DMS114 treated with DMSO at 0.1 percent for 48 hours (cell line): Measurements from ENCODE around the gene LRRFIP1.

Experiments
- DNase-seq: peaks from one replicate; lab custom pipeline; 2025; ENCODE audit not compliant: unreplicated experiment; lab: John Stamatoyannopoulos, UW

Gene LRRFIP1

DNA sequence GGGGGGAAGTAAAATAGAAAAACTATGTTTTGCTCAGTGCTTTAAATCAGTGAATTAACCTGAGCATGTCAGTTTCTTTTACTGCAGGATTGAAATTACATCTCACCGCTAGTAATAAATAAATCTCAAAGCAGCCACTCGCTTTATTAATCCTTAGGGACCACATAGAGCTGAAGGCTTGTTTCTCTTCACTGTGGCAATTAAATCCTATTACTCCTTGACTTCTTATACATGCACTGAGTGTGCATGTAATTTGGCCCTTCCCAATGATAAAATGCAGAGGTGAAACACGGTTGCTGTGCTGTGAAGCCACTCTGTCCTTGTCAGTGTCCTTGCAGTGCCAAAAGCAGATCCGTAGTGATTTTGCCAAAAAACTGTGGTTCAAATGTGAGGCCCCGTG lies 94.1 kb downstream of the LRRFIP1 start:
- no peak for DNase-seq

DNA sequence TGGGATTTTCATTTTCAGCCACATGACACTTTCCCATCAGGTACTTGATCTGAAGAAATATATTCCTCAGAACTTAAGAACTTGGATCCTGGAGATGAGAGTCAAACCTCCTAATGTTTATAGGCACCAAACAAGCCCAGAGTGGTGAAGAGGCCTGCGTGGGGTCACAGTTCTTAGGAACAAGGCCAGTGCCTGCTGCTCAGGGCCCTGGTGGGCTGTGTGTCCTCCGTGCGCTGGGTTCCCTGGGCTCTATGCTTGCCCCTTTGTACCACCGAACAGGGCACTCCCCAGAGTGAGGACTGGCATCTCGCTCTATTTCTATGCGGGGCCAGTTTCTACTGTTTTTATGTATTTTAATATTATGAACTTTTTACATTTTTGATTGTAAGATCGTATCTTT lies 95.2 kb downstream of the LRRFIP1 start:
- no peak for DNase-seq

DNA sequence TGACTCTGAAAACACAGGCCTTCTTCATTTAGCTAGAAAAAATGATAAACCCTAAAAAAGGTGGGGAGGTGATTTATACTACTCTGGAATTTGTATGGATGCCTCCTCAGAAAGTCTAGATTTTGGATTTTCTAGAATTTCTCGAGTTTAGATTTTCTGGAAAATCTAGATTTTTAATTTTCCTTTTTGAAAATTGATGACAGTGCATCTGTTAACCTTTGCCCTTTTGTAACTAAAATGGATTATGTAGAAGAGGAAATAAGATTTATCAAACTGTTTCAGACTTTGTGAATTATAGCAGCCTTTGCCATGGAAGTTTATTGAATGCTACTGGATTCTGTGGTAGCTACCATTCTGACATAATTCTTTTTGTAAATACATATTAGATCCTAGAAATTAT lies 95.6 kb downstream of the LRRFIP1 start:
- no peak for DNase-seq

DNA sequence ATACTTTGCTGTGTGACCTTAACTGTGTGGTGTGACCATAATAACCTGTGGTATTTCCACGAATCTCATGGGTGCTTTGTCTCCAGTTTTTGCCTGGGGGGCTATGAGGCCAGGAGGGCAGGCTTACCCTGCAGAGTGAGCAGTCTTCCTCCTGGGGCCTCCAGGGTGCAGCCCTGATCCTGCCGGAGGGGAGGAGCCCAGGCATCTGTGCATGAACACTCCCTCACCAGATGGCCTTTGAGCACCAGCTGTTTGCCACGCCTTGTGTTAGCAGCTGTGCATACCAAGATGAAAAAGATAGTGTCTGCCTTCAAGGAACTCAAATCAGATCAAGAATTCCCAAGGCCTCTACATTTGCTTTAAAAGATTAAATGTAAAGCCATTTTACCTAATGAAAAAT lies 96.2 kb downstream of the LRRFIP1 start:
- DNase-seq: no peak

DNA sequence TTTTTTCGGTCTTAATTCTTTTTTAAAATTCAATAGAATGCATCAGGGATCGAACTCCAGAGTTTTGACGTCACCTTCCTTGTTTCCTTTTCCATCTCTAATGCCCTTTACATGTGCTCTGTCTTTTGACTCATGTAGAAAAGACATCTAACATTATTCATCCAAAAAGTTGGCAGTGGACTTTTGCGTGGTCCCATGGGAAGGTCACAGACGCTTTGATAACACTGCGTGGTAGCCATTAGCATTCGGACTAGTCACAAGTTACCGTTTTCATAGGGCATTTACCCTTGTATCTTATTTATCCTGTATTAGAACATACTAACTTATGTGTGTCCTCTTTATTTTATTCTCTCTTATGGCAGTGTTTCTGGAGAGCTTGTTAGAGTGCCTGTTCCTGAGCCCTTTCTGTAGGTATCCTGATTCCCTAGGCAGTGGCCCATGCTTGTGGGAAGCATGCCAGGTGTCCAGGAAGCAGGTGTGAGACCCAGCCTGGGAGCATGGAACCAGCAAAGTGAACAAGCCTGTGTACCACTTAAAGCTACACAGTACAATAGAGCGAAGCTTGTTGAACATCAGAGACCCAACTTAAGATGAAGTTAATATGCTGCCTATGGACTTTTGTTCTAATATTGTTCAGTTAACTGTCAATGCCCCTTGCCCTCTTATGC lies 97.6 kb downstream of the LRRFIP1 start:
- DNase-seq: no peak

DNA sequence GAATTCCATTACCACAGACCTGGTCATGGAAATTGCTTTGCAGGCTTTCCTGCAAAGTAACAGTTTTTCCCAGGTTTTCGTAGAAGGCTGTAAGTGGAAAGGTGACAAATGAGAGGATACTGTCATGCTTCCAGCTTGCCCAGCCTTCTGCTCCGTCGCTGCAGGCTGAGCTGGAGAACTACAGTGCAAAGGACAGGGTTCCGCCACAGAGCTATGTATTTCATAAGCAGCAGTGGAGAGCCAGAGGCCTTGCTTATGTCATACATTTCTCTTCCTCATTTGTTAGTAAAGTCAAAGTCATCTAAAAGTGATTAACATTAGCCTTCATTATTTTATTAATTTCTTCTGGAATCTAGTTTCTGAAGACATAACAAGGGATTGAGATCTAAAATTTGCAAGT lies 98.3 kb downstream of the LRRFIP1 start:
- DNase-seq: no peak

DNA sequence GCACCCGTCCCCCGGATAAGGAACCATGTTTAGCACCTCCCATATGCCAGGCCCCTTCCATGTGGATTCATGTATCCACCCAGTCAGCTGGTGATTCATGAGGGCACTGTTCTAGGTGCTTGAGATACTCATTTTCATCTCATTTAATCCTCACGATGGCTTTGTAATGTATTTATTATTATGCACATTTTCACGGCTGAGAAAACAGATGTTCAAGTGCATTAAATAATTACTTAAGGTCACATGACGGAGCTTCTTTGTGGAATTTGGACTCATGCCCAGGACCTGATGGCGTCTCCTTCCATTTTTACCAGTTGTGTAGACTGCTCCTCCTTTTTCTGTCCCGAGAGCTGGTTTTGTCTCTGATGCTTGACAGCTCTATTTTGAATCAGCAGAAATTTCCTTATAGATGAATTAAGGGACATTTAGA lies 99.0 kb downstream of the LRRFIP1 start:
- DNase-seq: no peak

DNA sequence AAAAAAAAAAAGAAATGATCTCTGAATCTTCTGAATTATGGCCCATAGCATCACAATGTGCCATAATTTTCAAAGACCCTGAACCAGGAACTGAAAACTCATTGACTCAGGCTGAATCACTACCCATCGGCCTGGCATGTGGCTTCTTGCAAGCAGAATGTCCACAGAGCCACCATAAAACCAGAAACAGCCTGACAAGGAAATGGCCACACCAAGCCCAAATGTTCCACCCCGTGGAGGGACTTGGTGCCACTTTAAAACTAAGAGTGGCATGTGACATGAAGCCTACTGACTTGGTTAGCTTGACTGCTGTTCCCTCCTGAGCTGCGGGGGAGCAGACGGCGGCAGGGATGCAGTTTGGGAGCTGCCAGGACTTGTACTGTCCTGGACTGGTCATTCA lies 100.0 kb downstream of the LRRFIP1 start:
- no peak for DNase-seq

DNA sequence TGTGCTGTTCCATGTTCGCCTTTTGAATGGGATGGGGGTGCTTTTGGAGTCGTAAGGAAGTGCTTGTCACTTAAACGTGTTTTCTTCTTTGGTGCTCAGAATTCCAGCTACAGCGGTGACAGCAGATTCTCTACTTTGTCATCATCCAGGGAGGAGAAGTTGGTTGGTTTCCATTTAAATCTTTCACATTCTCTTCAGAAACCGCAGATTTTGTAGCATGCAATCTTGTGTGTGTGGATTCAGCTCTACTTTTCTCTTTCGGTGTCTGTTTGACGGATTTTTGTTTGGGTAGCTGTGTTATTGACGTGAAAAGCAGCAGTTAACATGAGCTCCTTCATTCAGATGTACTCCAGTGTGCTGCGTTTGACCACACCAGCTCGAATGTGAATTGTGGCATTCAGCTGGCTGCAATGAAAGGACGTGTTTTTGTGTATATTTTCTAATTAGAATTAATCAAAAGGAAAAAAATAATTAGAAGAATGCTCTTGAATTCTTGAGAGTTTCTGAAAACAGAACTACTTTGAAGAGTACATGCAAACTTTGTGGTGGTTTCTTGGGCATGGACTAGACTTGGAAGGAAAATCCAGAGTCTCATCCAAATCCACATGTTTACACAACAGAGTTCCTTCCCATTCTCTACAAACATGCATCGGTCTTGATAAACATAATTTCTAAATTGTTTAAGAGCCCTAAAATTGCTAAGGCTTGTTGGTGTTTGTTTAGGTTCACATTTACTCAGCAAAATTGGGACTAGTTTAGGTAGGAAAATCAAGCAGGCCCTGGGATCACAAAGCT lies 102.5 kb downstream of the LRRFIP1 start:
- no peak for DNase-seq

DNA sequence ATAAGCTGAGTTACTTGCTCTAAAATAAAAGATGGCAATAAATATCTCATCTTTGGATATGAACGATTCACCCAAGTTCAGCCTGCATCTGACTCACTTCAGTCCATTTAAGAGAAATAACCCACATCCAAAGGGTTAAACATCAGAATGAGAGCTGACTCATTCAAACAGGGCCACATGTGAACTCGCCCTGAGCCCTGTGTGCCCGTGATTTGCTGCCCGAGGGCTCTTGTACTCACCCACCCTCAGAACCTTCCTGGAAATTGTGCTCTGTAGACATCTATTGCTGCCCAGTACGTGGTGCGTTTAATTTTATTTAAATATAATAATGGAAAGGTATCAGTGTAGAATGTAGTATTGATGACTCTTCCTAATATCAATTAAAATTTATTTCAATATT lies 104.3 kb downstream of the LRRFIP1 start:
- DNase-seq: no peak

DNA sequence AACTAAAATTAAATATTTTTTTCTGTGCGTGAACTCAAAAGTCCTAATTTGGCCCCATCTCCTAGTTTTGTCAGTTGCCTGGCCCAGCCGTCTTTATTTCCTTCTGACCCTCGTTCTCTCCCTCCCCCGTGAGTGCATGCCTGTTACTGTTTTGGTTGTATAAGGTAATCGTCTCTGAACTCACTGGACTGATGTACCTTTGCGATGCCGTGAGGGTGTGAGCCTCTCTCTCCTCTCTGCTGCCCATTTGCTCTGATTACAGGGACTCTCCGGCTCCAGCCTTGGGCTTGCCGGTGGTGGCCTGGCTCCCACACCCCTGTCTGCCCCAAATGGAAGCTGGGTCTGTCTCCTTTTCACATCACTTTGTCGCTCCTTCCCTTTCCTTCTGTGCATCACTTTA lies 104.7 kb downstream of the LRRFIP1 start:
- DNase-seq: no peak

DNA sequence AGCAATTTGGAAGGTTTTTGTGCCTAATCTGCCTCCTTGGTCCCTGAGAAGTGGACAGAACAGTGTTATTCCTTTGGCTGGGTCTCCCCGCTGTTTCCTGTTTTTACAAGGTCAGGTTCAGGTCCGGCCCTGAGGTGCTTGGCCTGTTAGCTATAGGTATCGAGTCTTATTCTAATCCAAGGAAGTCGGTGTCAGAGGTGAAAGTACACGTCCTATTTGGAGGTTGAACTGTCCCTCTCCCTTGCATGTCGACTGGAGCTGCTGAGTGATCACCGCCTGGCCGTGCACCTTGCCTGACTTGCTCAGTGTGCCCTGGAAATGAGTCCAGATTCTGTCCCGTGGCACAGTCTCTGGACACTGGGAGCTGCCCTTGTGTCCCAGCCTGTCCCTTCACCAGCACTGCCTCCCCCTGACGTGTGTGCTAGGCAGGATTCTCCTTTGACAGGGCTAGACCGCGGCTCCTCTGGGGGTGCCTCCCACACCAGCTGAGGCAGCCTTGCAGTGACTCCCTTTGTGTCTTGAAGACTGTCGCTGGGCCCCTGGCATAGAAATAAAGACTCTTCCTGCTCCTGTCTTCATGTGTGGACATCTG lies 105.5 kb downstream of the LRRFIP1 start:
- no peak for DNase-seq

DNA sequence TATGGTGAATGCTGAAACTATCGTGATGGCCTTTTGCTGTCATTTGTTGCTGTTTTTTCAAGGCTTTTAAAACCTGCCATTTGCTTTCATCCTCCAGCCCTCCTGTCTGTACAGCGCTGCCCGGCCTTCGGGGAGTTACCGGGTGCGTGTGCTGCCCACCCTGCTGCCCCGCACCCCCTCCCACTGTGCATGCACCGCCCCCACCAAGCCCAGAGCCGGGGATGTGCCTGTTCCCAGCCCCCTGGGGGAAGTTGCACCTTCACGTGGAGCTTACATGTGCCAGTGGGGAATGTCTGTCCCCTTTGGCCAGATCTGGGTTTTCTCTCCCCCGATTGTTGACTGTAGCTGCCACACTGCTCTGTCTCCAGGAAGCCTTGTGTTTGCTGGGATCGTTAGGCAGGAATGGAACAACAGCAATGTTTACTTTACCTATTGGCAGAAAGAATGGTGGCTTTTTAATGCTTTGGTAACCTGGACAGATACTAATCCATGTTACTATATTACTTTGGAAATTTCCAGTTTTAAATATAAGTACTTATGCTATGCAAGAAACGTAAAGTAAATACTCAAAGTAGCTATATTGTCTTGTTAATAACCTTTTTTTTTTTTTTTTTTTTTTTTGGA lies 106.4 kb downstream of the LRRFIP1 start:
- DNase-seq: no peak

DNA sequence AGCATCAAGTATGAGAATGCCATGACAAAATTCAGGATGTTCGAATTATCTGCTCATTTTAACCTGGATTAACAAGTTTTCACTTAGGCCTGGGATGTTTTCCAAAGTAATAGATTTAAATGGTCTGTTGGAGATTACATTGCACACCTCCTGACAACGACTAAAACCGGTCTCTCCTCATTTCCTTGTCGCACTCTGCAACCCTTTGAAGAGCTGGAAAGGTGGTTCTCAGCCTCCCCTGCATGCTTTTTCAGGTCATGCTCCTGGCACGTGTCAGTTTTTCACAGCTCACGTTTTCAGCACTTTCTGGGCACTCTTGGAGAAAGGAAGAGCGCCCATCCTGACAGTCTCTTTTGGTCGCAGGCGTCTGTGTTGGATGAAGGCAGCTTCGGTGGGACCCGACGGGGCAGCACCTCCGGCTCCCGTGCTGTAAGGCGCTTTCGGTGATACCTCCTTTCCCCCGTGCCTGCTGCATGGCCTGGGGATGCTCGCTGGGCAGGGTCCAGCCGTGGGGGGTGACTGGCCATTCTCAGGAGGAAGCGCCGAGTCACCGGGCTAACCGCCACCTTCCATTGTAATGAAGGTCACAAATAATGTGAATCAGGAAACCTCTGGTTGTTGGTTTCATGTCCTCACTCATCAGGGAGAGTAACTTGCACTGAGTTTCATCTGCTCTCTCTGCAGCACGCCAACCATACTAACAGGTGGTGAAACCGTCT lies 107.7 kb downstream of the LRRFIP1 start:
- DNase-seq: no peak

DNA sequence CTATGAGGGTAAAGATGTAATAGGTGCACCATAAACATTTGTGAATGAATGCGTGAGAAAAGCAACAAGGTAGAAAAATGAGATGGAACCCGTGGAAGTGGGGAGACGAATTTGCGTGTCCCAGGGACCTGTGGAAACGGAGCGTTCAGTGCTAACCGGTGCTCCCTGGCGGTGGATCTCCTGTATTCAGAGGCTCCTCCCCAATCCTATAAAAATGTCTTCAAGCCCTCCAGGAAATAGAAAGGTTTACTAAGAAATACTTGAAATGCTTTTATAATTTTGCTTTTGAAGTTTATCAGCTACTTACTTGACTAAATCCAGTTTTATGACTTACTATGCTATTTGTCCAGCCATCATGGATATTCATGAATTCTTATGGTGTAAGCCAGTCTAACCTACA lies 108.4 kb downstream of the LRRFIP1 start:
- DNase-seq: no peak

DNA sequence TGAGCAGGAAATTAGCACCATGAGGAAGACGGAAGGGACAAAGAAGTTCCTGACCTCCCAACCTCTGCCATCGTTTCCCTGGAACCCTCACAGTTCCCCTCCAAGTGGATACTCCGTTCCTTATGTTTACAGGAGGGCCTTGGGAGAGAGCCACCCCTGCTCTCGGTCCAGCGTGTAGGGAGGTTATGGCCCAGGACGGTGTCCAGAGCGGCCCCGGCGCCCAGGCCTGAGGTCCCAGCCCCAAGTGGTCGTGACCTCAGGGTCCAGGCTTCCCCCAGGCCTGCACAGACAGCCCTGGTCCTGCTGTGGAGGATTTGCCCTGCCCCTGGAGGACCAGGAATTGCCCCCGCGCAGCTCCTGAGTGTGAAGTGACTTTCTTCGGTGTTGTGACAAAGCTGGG lies 109.4 kb downstream of the LRRFIP1 start:
- DNase-seq: no peak

DNA sequence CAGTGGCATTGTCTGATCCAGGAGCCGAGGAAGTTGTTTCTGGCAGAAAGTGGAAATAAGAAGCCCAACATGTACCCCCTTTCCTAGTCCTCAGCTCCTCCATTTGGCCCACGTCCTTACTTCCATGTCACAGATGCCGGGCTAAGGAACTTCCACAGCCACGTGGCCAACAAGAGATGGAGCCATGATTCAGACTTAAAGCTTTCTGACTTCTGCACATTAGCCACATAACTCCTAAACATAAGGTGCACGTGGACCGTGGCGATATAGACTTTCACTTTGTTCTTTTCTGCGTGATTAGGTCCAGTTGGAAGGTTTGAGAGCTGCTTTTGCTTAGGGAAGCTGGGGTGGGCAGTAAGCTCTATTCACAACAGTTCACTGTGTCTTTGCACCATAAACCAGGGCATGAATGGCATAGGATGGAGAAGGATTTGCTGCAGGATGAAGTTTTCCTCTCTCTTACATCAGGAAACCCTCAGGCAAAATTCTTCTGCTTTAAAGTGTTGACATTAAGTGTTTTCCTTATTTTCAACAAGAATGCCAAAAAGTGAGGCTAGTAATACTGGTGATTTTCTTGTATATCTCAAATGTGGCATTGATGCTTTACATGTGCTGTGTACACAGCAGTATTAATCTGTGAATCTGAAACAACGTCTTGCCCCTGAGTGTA lies 109.9 kb downstream of the LRRFIP1 start:
- DNase-seq: no peak

DNA sequence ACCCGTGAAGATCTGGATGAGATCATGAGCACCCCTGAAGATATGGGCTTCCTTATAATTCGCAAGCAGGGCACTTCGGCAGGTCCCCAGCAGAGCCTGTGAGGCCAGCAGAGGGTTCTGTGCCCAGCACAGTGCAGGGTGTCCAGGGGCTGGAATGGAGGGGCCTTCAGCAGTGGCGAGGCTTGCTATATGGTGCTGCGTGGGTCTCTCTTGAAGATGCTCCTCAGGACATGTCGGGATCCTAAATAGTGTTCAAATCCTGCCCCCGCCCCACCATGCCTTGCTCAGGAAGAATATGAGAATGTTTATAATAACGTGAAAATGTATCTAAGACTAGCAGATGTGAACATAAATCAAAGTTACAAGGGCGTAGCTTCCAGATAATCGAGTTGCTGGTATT lies 110.9 kb downstream of the LRRFIP1 start:
- no peak for DNase-seq

DNA sequence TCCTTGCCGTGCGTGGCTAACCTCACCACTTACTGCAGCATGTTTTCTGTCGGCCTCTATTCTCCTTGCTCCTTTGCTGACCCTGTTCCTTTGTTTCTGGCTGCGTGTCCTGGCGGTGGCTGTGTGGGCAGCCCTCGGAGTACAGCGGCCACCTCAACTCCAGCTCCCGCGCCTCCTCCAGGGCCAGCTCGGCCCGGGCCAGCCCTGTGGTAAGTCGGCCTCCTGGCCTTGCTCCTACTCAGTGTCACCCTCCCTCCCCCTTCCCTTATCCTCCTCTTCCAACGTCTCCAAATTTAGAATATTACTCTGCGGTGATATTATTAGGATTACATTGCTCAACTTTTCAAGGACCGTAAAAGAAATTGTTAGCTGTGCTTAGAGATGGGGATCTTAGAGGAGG lies 111.7 kb downstream of the LRRFIP1 start:
- DNase-seq: no peak

DNA sequence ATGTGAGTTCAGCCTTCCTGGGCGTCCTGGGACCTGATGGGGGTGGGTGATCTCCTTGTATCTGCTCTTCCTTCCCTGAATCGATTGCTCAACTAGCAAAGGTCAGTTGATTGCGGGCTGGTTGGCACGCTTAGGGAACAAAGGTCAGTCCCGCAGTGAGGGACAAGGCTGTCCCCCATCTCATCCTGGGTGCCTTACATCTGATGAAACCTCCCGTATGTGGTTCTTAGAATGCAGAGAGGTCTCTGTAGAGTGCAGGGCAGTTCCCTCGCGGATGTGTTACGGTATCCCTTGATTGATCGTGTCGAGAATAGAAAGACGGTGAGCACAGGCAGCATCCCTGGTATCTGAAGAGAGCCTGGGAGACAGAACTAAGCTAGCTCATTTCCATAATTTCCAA lies 114.8 kb downstream of the LRRFIP1 start:
- no peak for DNase-seq

DNA sequence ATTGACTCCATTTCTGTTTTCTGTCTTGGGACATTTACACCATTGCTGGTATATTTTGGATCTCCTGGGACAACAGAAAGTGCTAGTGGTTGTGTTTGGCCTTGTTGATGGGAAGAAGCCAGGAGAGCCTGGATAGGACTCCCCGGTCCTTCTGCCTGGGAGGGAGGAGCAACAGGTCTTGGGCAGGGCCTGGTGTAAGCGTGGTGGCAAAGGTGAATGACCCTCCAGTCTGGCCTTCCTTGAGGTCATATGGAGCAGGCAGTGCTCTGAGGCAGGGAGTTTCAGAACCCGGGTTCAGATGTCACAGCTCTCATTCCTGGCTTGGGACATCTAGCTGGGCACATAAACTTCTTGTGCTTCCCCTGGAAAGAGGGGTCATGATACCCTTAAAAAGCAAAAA lies 115.2 kb downstream of the LRRFIP1 start:
- no peak for DNase-seq
